ENCODE results near the gene MECP2.

The MECP2 gene

DNA sequence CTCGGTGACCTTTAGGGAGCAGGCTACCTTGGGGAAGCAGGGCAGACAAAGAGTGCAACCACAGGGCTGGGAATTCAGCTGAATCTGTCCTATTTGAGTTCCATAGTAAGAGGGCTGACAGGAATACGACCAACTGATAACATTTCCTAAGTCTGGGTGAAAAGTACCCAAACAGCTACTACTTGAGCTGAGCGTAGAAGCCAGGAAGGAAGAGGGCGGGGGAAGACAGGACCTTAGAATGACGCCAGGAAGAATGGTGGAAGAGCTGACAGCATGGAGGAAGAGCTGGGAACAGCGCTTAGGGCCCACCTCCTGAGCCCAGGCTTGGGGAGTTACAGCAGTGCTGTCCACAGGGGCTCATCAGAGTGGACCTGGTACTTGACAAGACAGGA, 14.4 kb downstream of the MECP2 start:
- H3K36me3 ChIP-seq (replicated peaks; ENCODE audit: low read depth, low read length): peaks cover 19% of the 10 kb centered on the region
- H3K4me2 ChIP-seq (ENCODE audit: low read length): no peak overlapping the region
- no peak overlapping the region for H3K27ac ChIP-seq (ENCODE audit: low read length)
- no peak overlapping the region for H3K4me3 ChIP-seq (ENCODE audit: low read length)
- no peak for TF ChIP-seq EZH2phosphoT487 (IDR thresholded peaks at IDR 0.05; ENCODE audit: low read depth)
- TF ChIP-seq, protein P1, sequence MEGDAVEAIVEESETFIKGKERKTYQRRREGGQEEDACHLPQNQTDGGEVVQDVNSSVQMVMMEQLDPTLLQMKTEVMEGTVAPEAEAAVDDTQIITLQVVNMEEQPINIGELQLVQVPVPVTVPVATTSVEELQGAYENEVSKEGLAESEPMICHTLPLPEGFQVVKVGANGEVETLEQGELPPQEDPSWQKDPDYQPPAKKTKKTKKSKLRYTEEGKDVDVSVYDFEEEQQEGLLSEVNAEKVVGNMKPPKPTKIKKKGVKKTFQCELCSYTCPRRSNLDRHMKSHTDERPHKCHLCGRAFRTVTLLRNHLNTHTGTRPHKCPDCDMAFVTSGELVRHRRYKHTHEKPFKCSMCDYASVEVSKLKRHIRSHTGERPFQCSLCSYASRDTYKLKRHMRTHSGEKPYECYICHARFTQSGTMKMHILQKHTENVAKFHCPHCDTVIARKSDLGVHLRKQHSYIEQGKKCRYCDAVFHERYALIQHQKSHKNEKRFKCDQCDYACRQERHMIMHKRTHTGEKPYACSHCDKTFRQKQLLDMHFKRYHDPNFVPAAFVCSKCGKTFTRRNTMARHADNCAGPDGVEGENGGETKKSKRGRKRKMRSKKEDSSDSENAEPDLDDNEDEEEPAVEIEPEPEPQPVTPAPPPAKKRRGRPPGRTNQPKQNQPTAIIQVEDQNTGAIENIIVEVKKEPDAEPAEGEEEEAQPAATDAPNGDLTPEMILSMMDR (IDR thresholded peaks at IDR 0.05; ENCODE audit: low read depth, low read length): no peak
- no peak overlapping the region for H2AFZ ChIP-seq (ENCODE audit: low read depth, low read length)
- H4K20me1 ChIP-seq (ENCODE audit: insufficient read depth, low read length): peaks cover 25% of the 10 kb centered on the region; the same call in 1 of the 2 replicates
- H3K79me2 ChIP-seq (ENCODE audit: low read length): peaks cover 69% of the 10 kb centered on the region
- no peaks in the 10 kb centered on the region for H3K27me3 ChIP-seq (ENCODE audit: low read depth, low read length)
- H3K9me3 ChIP-seq (ENCODE audit: insufficient read depth, low read length): no peaks in the 10 kb centered on the region
- H3K4me1 ChIP-seq (ENCODE audit: low read length): peaks cover 6% of the 10 kb centered on the region
- H3K9ac ChIP-seq (ENCODE audit: low read length): no peak overlapping the region

DNA sequence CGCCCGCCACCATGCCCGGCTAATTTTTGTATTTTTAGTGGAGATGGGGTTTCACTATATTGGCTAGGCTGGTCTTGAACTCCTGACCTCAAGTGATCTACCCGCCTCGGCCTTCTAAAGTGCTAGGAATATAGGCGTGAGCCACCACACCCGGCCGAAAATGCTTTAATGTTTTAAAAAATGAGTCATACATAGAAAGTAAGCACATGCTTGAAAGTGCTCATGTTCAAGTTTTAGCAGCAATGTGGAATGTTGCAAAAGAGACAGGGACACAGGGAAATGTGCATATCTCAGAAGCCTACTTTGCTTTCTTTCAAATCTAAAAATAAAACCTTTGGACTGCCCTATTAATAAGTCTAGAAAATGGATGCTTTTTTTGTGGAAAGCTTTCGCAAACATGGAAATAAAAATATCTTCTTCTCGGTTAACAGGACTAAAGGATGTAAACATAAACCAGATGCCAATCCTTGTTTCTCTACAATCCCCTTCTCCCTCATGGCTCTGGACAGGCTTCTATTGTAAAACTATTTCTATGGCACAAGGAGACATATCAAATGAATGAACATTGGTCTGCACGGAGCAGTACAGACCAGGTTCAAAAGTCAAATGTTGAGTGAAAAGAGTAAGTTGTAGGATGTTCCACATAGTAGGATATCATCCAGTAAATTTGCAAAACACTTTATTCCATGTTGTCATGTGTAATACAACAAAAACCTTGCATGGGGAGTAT, 15.0 kb downstream of the MECP2 start:
- H3K27me3 ChIP-seq (ENCODE audit: low read depth, low read length): no peaks in the 10 kb centered on the region
- no peaks in the 10 kb centered on the region for H3K9me3 ChIP-seq (ENCODE audit: insufficient read depth, low read length)
- H4K20me1 ChIP-seq (ENCODE audit: insufficient read depth, low read length): peaks cover 25% of the 10 kb centered on the region; the same call in 1 of the 2 replicates
- H3K36me3 ChIP-seq (replicated peaks; ENCODE audit: low read depth, low read length): peaks cover 14% of the 10 kb centered on the region
- no peak overlapping the region for H3K4me3 ChIP-seq (ENCODE audit: low read length)
- H3K4me1 ChIP-seq (ENCODE audit: low read length): peaks cover 6% of the 10 kb centered on the region
- TF ChIP-seq, protein P1 (IDR thresholded peaks at IDR 0.05; ENCODE audit: low read depth, low read length): no peak
- TF ChIP-seq EZH2phosphoT487 (IDR thresholded peaks at IDR 0.05; ENCODE audit: low read depth): no peak
- H3K9ac ChIP-seq (ENCODE audit: low read length): no peak overlapping the region
- H2AFZ ChIP-seq (ENCODE audit: low read depth, low read length): no peak overlapping the region
- H3K79me2 ChIP-seq (ENCODE audit: low read length): peaks cover 63% of the 10 kb centered on the region
- no peak overlapping the region for H3K4me2 ChIP-seq (ENCODE audit: low read length)
- no peak overlapping the region for H3K27ac ChIP-seq (ENCODE audit: low read length)

DNA sequence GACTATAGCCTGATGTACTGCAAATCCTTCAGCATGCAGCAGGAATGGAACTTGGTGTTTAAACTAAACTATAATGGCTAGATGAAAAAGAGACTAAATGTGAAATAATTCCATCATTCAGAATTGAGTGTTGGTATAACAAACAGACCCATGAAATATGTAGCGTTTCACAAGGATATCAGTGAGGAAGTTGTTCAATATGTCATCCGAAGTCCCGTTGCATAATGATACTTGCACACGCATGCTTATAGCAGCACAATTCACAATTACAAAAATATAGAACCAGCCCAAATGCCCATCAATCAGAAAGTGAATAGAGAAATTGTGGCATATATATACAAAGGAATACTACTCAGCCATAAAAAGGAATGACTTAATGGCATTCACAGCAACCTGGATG, 20.4 kb downstream of the MECP2 start:
- H4K20me1 ChIP-seq (ENCODE audit: insufficient read depth, low read length): peaks cover 40% of the 10 kb centered on the region
- no peak overlapping the region for H2AFZ ChIP-seq (ENCODE audit: low read depth, low read length)
- H3K27ac ChIP-seq (ENCODE audit: low read length): no peak overlapping the region
- H3K36me3 ChIP-seq (replicated peaks; ENCODE audit: low read depth, low read length): peaks cover 12% of the 10 kb centered on the region
- no peak overlapping the region for H3K9ac ChIP-seq (ENCODE audit: low read length)
- no peaks in the 10 kb centered on the region for H3K4me1 ChIP-seq (ENCODE audit: low read length)
- H3K4me2 ChIP-seq (ENCODE audit: low read length): no peak overlapping the region
- H3K27me3 ChIP-seq (ENCODE audit: low read depth, low read length): no peaks in the 10 kb centered on the region
- H3K4me3 ChIP-seq (ENCODE audit: low read length): no peak overlapping the region
- TF ChIP-seq, protein P1 (IDR thresholded peaks at IDR 0.05; ENCODE audit: low read depth, low read length): no peak
- no peak for TF ChIP-seq EZH2phosphoT487 (IDR thresholded peaks at IDR 0.05; ENCODE audit: low read depth)
- H3K9me3 ChIP-seq (ENCODE audit: insufficient read depth, low read length): no peaks in the 10 kb centered on the region
- peaks cover 70% of the 10 kb centered on the region for H3K79me2 ChIP-seq (ENCODE audit: low read length)

DNA sequence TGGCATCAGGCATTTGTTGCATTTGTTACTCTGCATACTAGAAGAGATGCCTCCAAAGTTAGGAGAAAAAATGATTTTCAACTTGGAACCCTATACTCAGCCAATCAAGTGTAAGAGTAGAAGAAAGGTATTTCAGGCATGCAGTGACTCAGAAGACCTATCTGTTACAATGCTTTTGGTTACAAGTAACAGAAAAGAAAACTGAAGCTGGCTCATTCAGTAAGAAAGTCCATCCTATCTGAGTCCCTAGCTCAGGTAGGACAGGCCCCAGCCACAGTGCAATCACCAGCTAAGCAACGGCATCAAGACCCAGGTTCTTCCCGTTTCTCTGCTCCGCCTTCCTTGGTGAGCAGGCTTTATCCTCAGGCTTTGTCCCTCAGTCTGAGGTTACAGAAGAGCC, 23.3 kb downstream of the MECP2 start:
- Histone ChIP-seq H3K9ac (ENCODE audit: low read length) (no peak overlapping the region), H3K36me3 (replicated peaks; ENCODE audit: low read depth, low read length) (peaks cover 9% of the 10 kb centered on the region), H2AFZ (ENCODE audit: low read depth, low read length) (no peak overlapping the region), H3K27me3 (ENCODE audit: low read depth, low read length) (no peaks in the 10 kb centered on the region), H3K79me2 (ENCODE audit: low read length) (peaks cover 69% of the 10 kb centered on the region), H3K4me1 (ENCODE audit: low read length) (peaks cover 10% of the 10 kb centered on the region), H3K4me3 (ENCODE audit: low read length) (no peak overlapping the region), H4K20me1 (ENCODE audit: insufficient read depth, low read length) (peaks cover 41% of the 10 kb centered on the region), H3K27ac (ENCODE audit: low read length) (no peak overlapping the region), H3K4me2 (ENCODE audit: low read length) (no peak overlapping the region), H3K9me3 (ENCODE audit: insufficient read depth, low read length) (no peaks in the 10 kb centered on the region)
- TF ChIP-seq, protein P1 (IDR thresholded peaks at IDR 0.05; ENCODE audit: low read depth, low read length): no peak
- no peak for TF ChIP-seq EZH2phosphoT487 (IDR thresholded peaks at IDR 0.05; ENCODE audit: low read depth)

Data from OCI-LY3 (cell line).